Activated T-cell treated with anti-CD3 and anti-CD28 coated beads for 24 hours (primary cell): ENCODE results near the gene SLC22A5.
"Not testable (repeated sequence)": the region's sequence is repeated elsewhere in the genome, so short reads cannot be mapped to it uniquely, and the experiment has no call there.

Experiments used
- DNase-seq: peaks from one replicate; pipeline ENCODE4 v3.0.0-alpha.2; 2020; ENCODE audit warnings: low read depth

Gene SLC22A5

GRCh38 chr5:132414634-132415378, 45.3 kb downstream of the SLC22A5 start:
- DNase-seq: no peak

GRCh38 chr5:132415516-132415915, 46.0 kb downstream of the SLC22A5 start:
- not testable (repeated sequence) for DNase-seq

DNA sequence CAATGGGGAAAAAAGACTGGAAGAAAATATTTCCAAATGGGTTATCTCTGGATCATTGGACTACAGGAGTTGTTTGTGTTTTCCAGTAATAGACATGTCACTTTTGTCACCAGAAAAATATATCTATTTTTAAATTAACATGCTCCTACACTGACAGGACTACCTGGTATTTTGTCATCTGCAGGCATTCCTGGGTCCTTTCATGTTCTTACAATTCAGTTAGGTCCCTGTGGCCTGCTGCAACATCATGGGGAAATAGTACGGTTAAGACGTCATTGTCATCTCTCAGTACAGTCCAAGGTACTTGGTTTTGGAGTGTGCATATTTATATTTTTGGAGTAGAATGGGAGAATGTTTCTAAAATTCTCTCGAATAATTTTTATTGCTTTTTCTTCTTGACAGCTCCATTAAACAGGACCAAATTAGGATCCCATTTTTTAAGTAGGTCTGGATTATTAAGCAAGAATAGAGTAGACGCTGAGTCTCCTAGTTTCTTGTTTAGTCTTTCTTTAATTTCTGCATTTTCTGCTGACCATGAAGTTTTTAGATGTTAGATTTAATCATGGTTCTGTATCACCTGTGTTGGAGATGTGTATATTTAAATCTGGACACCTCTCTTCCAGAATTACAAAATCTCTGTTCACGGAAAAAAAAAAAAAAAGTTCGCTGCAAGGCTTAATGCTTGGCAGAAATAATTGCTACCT, 46.9 kb downstream of the SLC22A5 start:
- no peak for DNase-seq

DNA sequence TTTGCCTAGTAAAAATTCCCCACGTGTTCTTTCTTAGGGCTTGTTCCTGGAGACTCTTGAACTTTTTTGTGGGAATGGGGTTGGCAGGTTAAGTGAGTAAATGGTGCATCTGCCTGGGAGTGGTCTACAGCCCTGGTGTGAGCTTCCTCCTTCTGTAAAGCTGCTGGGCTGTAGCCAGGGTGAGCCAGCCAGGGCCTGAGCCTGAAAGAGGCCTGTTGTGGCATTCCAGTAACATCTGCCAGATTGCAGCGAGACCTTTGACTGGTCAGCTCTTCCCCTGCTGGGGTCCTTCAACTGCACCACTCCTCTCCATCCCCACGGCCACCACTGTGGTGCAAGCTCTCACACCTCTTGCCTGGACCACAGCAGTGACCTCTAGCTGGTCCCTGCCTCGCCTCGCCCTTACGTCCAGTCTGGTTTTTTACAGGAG, 47.5 kb downstream of the SLC22A5 start:
- DNase-seq: no peak

- DNase-seq: no peak
Measured at GRCh38 chr5:132417461-132417860, 48.0 kb downstream of the SLC22A5 start.

GRCh38 chr5:132417889-132418485, 48.5 kb downstream of the SLC22A5 start:
- DNase-seq: no peak

- no peak for DNase-seq
Measured at GRCh38 chr5:132418881-132419280, 49.4 kb downstream of the SLC22A5 start.

GRCh38 chr5:132419502-132420468, 50.3 kb downstream of the SLC22A5 start:
- DNase-seq: peak; percentile 53

DNA sequence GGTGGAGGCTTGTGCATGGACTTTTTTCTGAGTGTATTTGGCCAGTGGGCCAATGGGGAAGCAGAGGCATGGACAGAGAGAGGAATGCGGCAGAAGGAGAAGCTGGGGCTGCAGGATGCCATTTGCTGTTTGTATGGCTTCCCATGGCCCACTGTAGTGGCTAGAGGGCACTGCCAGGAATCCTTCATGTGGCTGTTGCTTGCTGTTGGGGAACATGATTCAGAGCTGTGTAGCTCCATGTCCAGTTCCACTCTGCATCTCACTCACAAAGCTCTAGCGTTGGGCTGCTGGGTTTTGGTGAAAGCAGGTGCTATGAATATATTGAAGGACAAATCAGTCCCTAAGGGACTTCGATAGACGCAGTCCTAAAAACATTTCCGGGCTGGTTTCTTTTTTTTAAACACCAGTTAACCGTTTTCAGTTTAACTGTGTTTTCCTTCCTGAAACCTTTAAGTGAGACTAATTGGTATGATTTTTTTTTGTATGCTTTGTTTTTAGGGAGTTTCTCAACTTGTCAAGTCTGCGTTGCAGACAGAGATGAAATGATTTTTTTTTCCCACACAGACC, 51.3 kb downstream of the SLC22A5 start:
- no peak for DNase-seq

DNA sequence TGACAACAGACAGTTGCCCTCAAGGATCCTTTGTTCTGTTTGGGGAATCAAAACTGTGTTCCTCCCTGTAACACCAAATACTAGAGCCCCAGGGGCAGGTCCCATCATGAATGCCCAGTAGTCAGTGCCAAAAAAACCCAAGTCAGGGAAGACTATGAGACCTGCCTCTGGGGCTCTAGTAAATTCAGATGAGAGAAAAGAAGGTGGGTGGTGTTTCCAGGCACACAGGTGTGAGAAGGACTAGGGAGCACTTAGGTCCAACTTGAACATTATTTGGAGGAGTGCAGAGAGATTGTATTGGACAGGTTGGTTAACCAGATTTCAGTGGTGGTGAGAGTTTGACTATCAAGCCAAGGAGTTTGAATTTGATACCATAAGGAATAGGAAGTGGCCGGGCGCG, 52.0 kb downstream of the SLC22A5 start:
- no peak for DNase-seq

DNA sequence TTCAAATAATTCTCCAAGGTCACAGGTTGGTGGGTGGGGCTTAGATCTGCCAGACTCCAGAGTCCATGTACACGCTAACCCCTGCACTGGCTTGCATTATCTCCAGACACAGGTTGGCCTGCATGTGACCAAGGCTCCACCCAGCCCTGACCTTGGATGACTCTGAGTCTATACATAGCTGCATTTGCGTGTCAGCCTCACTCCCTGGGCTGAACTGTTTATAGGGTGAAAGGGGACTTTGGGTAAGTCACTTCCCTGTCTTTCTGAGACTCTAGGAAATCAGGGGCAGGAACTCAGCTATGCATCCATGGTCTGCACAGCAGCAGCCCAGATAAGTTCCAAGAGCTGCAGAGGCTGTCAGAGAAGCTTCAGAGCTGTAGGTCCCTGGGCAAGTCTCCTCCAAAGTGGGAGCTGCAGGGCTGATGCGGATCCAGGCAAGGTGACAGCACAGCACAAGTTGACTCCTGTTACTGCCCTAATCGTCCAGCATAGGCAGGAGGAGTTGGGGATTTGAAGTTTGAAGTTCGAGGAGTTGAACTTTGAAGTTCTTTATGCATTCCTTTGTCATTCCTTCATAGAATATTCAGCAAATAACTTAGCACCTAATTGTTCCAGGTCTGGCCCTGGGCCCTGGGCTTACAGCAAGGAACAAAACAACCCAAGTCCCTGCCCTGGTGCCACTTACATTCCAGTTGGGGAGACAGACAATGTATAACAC, 53.4 kb downstream of the SLC22A5 start:
- no peak for DNase-seq

DNA sequence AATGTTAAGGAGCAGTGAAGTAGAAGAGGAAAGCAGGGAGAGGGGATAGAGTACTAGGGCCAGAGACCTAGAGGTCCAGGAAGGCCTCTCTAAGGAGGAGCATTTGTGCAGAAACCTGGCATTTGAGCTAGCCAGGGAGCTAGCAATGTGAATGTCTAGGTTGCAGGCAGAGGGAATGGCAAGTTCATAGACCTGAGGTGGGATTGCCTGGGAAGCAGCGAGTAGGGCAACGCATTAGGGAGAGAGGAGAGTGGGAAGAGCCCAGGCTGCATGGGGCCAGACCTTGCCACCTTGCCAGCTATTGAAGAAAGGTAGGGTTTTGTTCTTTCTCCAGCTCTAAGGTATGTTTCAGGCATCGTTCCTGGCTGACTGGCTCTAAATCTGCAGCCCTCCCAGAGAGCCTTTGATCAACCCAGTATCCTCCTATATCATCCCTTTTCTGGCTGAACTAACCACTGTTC, 54.0 kb downstream of the SLC22A5 start:
- DNase-seq: no peak

GRCh38 chr5:132424167-132424880, 54.8 kb downstream of the SLC22A5 start:
- DNase-seq: no peak

- peak; percentile 73 for DNase-seq
Measured at GRCh38 chr5:132425009-132425937, 55.8 kb downstream of the SLC22A5 start.

- DNase-seq: no peak
Measured at GRCh38 chr5:132425975-132426524, 56.5 kb downstream of the SLC22A5 start.

GRCh38 chr5:132426525-132427138, 57.1 kb downstream of the SLC22A5 start:
- peak; percentile 61 for DNase-seq

DNA sequence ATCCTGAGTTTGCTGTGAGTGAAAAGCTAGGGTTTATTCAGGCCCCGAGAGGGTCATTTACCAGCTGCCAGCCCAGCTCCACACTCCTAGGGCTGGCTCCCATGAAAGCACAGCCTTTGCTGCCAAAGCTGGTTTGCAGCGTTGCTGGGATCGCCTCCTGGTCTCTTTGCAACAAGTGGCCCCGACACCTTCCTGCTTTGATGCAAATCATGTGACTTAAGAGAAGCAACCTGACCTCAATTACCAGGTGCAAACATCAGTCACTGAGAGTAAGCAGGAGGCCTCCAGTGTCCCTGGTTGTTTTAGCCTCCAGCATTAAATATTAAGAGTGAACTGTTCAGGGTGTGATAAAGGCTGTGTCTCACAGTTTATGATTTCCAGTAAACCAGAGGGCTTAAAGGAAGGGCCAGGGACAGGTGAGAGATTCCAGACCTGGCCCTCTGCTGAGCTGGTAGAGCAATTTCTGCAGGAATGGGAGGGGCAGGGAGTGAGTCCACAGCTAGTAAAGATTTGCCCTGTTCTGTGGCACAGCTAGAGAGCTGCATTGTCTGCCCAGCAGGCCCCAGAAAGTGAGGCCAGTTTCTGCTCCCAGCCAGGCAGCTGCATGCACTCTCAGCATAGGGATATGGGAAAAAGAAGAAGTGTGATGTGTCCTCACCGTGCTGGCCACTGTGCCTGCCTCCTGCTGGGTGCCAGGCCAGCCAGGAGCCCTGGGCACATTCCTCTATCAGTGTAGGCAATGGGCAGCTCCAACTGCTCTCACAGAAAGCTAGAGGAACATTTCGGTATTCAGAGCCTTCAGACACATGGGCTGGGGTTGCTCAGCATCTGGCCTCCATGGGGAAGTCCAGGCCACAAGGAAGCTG, 58.0 kb downstream of the SLC22A5 start:
- no peak for DNase-seq
